Measurements from ENCODE around the gene PGBD2. TPM values are rescaled to one million over a fixed set of nuclear protein-coding genes. Genes with fewer than 3 reads are reported as not detected.
A peak's percentile ranks its signal among the peaks of the same experiment; 100 is the strongest.

PGBD2 gene
- total and polyA plus RNA-seq, 2 of the 13 experiments (the other 11 are each of a cell fraction or from before 2014, with no cell fraction given), result 6.0 to 7.4 TPM

- TF ChIP-seq, protein P1, sequence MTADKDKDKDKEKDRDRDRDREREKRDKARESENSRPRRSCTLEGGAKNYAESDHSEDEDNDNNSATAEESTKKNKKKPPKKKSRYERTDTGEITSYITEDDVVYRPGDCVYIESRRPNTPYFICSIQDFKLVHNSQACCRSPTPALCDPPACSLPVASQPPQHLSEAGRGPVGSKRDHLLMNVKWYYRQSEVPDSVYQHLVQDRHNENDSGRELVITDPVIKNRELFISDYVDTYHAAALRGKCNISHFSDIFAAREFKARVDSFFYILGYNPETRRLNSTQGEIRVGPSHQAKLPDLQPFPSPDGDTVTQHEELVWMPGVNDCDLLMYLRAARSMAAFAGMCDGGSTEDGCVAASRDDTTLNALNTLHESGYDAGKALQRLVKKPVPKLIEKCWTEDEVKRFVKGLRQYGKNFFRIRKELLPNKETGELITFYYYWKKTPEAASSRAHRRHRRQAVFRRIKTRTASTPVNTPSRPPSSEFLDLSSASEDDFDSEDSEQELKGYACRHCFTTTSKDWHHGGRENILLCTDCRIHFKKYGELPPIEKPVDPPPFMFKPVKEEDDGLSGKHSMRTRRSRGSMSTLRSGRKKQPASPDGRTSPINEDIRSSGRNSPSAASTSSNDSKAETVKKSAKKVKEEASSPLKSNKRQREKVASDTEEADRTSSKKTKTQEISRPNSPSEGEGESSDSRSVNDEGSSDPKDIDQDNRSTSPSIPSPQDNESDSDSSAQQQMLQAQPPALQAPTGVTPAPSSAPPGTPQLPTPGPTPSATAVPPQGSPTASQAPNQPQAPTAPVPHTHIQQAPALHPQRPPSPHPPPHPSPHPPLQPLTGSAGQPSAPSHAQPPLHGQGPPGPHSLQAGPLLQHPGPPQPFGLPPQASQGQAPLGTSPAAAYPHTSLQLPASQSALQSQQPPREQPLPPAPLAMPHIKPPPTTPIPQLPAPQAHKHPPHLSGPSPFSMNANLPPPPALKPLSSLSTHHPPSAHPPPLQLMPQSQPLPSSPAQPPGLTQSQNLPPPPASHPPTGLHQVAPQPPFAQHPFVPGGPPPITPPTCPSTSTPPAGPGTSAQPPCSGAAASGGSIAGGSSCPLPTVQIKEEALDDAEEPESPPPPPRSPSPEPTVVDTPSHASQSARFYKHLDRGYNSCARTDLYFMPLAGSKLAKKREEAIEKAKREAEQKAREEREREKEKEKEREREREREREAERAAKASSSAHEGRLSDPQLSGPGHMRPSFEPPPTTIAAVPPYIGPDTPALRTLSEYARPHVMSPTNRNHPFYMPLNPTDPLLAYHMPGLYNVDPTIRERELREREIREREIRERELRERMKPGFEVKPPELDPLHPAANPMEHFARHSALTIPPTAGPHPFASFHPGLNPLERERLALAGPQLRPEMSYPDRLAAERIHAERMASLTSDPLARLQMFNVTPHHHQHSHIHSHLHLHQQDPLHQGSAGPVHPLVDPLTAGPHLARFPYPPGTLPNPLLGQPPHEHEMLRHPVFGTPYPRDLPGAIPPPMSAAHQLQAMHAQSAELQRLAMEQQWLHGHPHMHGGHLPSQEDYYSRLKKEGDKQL (CRISPR knock-in tag; IDR thresholded peaks at IDR 0.05; ENCODE audit: low read depth), result 0 out of 2 replicates have a peak, but pooled peaks have one; percentile 42
- TF ChIP-seq HOXA3 (CRISPR knock-in tag; IDR thresholded peaks at IDR 0.05) (peak; percentile 62), ZNF3 (CRISPR knock-in tag; IDR thresholded peaks at IDR 0.05) (no peak), TP53 (CRISPR knock-in tag; conservative IDR thresholded peaks at IDR 0.05) (no peak), ZMYM2 (CRISPR knock-in tag; IDR thresholded peaks at IDR 0.05) (no peak), ZC3H13 (CRISPR knock-in tag; IDR thresholded peaks at IDR 0.05) (peak; percentile 25; the same call in 1 of the 2 replicates), SAFB2 (CRISPR knock-in tag; IDR thresholded peaks at IDR 0.05; ENCODE audit: borderline replicate concordance, low read depth) (peak; percentile 55; the same call in 1 of the 2 replicates), TFAP4 (IDR thresholded peaks at IDR 0.05; ENCODE audit: borderline replicate concordance, low read depth) (no peak), ZNF770 (CRISPR knock-in tag; IDR thresholded peaks at IDR 0.05) (peak; percentile 45; the same call in 1 of the 2 replicates), ZNF644 (CRISPR knock-in tag; IDR thresholded peaks at IDR 0.05; ENCODE audit: low read depth) (no peak), GATA4 (IDR thresholded peaks at IDR 0.05; ENCODE audit: borderline replicate concordance, low read depth) (no peak)
- TF ChIP-seq, protein P2, sequence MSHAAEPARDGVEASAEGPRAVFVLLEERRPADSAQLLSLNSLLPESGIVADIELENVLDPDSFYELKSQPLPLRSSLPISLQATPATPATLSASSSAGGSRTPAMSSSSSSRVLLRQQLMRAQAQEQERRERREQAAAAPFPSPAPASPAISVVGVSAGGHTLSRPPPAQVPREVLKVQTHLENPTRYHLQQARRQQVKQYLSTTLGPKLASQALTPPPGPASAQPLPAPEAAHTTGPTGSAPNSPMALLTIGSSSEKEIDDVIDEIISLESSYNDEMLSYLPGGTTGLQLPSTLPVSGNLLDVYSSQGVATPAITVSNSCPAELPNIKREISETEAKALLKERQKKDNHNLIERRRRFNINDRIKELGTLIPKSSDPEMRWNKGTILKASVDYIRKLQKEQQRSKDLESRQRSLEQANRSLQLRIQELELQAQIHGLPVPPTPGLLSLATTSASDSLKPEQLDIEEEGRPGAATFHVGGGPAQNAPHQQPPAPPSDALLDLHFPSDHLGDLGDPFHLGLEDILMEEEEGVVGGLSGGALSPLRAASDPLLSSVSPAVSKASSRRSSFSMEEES (CRISPR knock-in tag; IDR thresholded peaks at IDR 0.05), result no peak; the same call in 1 of the 2 replicates
- TF ChIP-seq, protein P3, sequence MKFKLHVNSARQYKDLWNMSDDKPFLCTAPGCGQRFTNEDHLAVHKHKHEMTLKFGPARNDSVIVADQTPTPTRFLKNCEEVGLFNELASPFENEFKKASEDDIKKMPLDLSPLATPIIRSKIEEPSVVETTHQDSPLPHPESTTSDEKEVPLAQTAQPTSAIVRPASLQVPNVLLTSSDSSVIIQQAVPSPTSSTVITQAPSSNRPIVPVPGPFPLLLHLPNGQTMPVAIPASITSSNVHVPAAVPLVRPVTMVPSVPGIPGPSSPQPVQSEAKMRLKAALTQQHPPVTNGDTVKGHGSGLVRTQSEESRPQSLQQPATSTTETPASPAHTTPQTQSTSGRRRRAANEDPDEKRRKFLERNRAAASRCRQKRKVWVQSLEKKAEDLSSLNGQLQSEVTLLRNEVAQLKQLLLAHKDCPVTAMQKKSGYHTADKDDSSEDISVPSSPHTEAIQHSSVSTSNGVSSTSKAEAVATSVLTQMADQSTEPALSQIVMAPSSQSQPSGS (CRISPR knock-in tag; IDR thresholded peaks at IDR 0.05), result 0 out of 2 replicates have a peak, but pooled peaks have one; percentile 12
- TF ChIP-seq, protein P4, sequence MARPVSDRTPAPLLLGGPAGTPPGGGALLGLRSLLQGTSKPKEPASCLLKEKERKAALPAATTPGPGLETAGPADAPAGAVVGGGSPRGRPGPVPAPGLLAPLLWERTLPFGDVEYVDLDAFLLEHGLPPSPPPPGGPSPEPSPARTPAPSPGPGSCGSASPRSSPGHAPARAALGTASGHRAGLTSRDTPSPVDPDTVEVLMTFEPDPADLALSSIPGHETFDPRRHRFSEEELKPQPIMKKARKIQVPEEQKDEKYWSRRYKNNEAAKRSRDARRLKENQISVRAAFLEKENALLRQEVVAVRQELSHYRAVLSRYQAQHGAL (CRISPR knock-in tag; IDR thresholded peaks at IDR 0.05; ENCODE audit: not compliant biosample characterization), result no peak
Measured at GRCh38 chr1:248858891-248859889, 46.8 kb upstream of the PGBD2 start, which contains the start of gene ZNF692 (continued).

All from HepG2 (cell line).